Measurements from ENCODE around the gene MRC2.

DNA sequence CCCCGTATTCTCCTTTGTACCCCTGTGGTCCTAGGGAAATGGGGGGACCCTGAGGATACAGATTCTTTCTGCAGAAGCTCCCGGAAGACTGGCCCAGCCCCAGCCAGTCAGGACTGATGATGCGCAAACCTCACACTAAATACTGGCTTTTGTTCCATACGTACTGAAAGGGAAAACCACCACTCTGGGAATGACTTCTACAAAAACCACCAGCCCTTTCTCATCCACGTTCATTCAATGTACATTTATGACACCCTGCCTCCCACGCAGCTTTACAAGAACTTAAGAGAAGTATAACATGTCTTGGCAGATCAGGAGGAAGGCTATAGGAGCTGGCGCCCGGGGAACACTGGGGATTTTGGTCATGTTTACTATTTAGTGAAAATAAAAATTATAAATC, 110.0 kb downstream of the MRC2 start:
- TF ChIP-seq EP300 (IDR thresholded peaks at IDR 0.05): no peak
- TF ChIP-seq RCOR1 (IDR thresholded peaks at IDR 0.05; ENCODE audit: low read depth, low read length): no peak
- TF ChIP-seq, protein P1, sequence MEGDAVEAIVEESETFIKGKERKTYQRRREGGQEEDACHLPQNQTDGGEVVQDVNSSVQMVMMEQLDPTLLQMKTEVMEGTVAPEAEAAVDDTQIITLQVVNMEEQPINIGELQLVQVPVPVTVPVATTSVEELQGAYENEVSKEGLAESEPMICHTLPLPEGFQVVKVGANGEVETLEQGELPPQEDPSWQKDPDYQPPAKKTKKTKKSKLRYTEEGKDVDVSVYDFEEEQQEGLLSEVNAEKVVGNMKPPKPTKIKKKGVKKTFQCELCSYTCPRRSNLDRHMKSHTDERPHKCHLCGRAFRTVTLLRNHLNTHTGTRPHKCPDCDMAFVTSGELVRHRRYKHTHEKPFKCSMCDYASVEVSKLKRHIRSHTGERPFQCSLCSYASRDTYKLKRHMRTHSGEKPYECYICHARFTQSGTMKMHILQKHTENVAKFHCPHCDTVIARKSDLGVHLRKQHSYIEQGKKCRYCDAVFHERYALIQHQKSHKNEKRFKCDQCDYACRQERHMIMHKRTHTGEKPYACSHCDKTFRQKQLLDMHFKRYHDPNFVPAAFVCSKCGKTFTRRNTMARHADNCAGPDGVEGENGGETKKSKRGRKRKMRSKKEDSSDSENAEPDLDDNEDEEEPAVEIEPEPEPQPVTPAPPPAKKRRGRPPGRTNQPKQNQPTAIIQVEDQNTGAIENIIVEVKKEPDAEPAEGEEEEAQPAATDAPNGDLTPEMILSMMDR (IDR thresholded peaks at IDR 0.05): no peak
- no peak for TF ChIP-seq HDAC2 (IDR thresholded peaks at IDR 0.05)
- TF ChIP-seq FOXS1 (CRISPR knock-in tag; IDR thresholded peaks at IDR 0.05): no peak
- TF ChIP-seq POLR2A (IDR thresholded peaks at IDR 0.05; ENCODE audit: low read length): no peak
- TF ChIP-seq, protein P2, sequence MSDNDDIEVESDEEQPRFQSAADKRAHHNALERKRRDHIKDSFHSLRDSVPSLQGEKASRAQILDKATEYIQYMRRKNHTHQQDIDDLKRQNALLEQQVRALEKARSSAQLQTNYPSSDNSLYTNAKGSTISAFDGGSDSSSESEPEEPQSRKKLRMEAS (IDR thresholded peaks at IDR 0.05): no peak
- no peak for TF ChIP-seq NR3C1 (IDR thresholded peaks at IDR 0.05)
- TF ChIP-seq CHD4 (IDR thresholded peaks at IDR 0.05; ENCODE audit: borderline replicate concordance): no peak
- no peak for TF ChIP-seq CEBPB (IDR thresholded peaks at IDR 0.05)

Measured in A549 (cell line).